Measurements from ENCODE around the gene DSG4. TPM values are rescaled to one million over a fixed set of nuclear protein-coding genes. Genes with fewer than 3 reads are reported as not detected.

DSG4 gene
- total and polyA plus RNA-seq, 9 of the 15 experiments (the other 6 are each of a cell fraction or from before 2014, with no cell fraction given): not detected

- H3K27me3 ChIP-seq (ENCODE audit: control insufficient read depth in 2 of 2, insufficient read depth in 2 of 2, low read length in 2 of 2): no peaks in the 10 kb centered on the region
- no peak overlapping the region for H2AFZ ChIP-seq (ENCODE audit: low read depth, low read length)
- no peaks in the 10 kb centered on the region for H4K20me1 ChIP-seq (replicated peaks; ENCODE audit: control insufficient read depth, insufficient read depth, low read length)
- no TSS peak for BruUV-seq (replicated peaks)
- ChIA-PET CTCF (ENCODE audit: low intra/inter-chr PET ratio) (no interaction called here), POLR2A (interaction anchor here (0.6 kb wide), 1 partner anchor 55 kb away, joined by 4 read pairs; no protein-coding TSS in a partner anchor)
- no peak overlapping the region for H3K27ac ChIP-seq (ENCODE audit: extremely low read depth, low read depth, low read length)
- H3K36me3 ChIP-seq (ENCODE audit: control insufficient read depth, insufficient read depth, low read length): no peaks in the 10 kb centered on the region
- no peak overlapping the region for H3K4me2 ChIP-seq (ENCODE audit: insufficient read depth, low read length)
- H3K9ac ChIP-seq (ENCODE audit: insufficient read depth in 1 of 2, low read depth in 2 of 2, low read length in 2 of 2): no peak overlapping the region
- no peak for ATAC-seq
- in situ Hi-C loops (cut with MboI): no loop called here
- TF ChIP-seq ZNF766 (CRISPR knock-in tag; conservative IDR thresholded peaks at IDR 0.05) (no peak), DMBX1 (CRISPR knock-in tag; IDR thresholded peaks at IDR 0.05; ENCODE audit: borderline replicate concordance) (no peak), DIDO1 (tag; IDR thresholded peaks at IDR 0.05; ENCODE audit: low read depth) (no peak), PTTG1 (tag; IDR thresholded peaks at IDR 0.05; ENCODE audit: low read depth) (no peak), EP400 (IDR thresholded peaks at IDR 0.05) (no peak), CBX1 (IDR thresholded peaks at IDR 0.05; ENCODE audit: low read depth) (no peak), NCOA2 (IDR thresholded peaks at IDR 0.05; ENCODE audit: partially characterized antibody in 2 of 2) (no peak), GTF3C2 (IDR thresholded peaks at IDR 0.05; ENCODE audit: borderline replicate concordance, extremely low read depth, insufficient read length) (no peak), PBX2 (CRISPR knock-in tag; IDR thresholded peaks at IDR 0.05; ENCODE audit: low read depth) (no peak), PBX2 (tag; conservative IDR thresholded peaks at IDR 0.05; ENCODE audit: low read depth) (no peak), SMARCA5 (IDR thresholded peaks at IDR 0.05) (no peak), PHF8 (IDR thresholded peaks at IDR 0.05; ENCODE audit: borderline replicate concordance, low read length) (no peak)
- no peak for FAIRE-seq
- intact Hi-C loops (cut with micrococcal nuclease): no loop called here
- H3K9me1 ChIP-seq (ENCODE audit: control insufficient read depth, insufficient read depth, low read length): no peaks in the 10 kb centered on the region
- H3K4me3 ChIP-seq: no peak overlapping the region
- no peak for DNase-seq (ENCODE audit: extremely low read depth in 1 of 4, low spot score in 3 of 4)
- H3K4me1 ChIP-seq (replicated peaks in 1 of 2; ENCODE audit: control insufficient read depth in 2 of 2, insufficient read depth in 2 of 2, low read length in 2 of 2): no peaks in the 10 kb centered on the region
- H3K79me2 ChIP-seq (ENCODE audit: control insufficient read depth, insufficient read depth, low read length): no peaks in the 10 kb centered on the region
- no peaks in the 10 kb centered on the region for H3K9me3 ChIP-seq (replicated peaks; ENCODE audit: control insufficient read depth, insufficient read depth, low read depth, low read length)
- 0% methylated on average over 2 of the region's 2 CpGs for WGBS (ENCODE audit: insufficient coverage, low coverage, missing lambda C conversion rate)
These were observed 21.6 kb downstream of the DSG4 start for GRCh38 chr18:31398191-31398590.

All from K562 (cell line).